Neural progenitor cell (in vitro differentiated cells): Measurements from ENCODE around the gene RNF39. TPM values are rescaled to one million over a fixed set of nuclear protein-coding genes. Genes with fewer than 3 reads are reported as not detected.

Experiments
- DNase-seq: peaks from one replicate; pipeline ENCODE4 v3.0.0-alpha.2; 2016; ENCODE audit warnings: low spot score
- H2AFZ ChIP-seq: fragments of 200-600 bp; sonication (generic); replicated peaks from 2 replicates; pipeline ENCODE4 v1.6.1; 2016; ENCODE audit warnings: antibody characterized with exemption
- H3F3A ChIP-seq: fragments of 200-600 bp; sonication (generic); 2 replicates; pipeline ENCODE4 v1.6.1; 2016; ENCODE audit warnings: antibody characterized with exemption, low read depth
- H3K27ac ChIP-seq: fragments of 200-600 bp; sonication (generic); 2 replicates; pipeline ENCODE4 v1.5.1; 2016; ENCODE audit warnings: mild to moderate bottlenecking
- H3K27me3 ChIP-seq: fragments of 200-600 bp; sonication (generic); 2 replicates; pipeline ENCODE4 v1.6.1; 2016; ENCODE audit warnings: mild to moderate bottlenecking, moderate library complexity
- H3K36me3 ChIP-seq: fragments of 200-600 bp; sonication (generic); 2 replicates; pipeline ENCODE4 v1.5.1; 2016
- H3K4me1 ChIP-seq: fragments of 200-600 bp; sonication (generic); 2 replicates; pipeline ENCODE4 v1.6.1; 2016; ENCODE audit warnings: mixed run types
- H3K4me2 ChIP-seq: fragments of 200-600 bp; sonication (generic); 2 replicates; pipeline ENCODE4 v1.6.1; 2016
- H3K4me3 ChIP-seq: fragments of 200-600 bp; sonication (generic); 2 replicates; pipeline ENCODE4 v1.5.1; 2016
- H3K79me2 ChIP-seq: fragments of 200-600 bp; sonication (generic); 2 replicates; pipeline ENCODE4 v1.6.1; 2016; ENCODE audit warnings: low read depth
- H3K9ac ChIP-seq: fragments of 200-600 bp; sonication (generic); 2 replicates; pipeline ENCODE4 v1.6.1; 2016
- H3K9me3 ChIP-seq: fragments of 200-600 bp; sonication (generic); 2 replicates; pipeline ENCODE4 v1.5.1; 2016; ENCODE audit warnings: low read depth
- H4K20me1 ChIP-seq: fragments of 200-600 bp; sonication (generic); 2 replicates; pipeline ENCODE4 v1.6.1; 2016; ENCODE audit warnings: low read depth
- H3K27ac Mint-ChIP-seq: 3 replicates; pipeline ENCODE4 v1.8.0; 2021; ENCODE audit warnings: mixed read lengths
- H3K27me3 Mint-ChIP-seq: 2 replicates; pipeline ENCODE4 v1.8.0; 2022; ENCODE audit warnings: low read depth, mild to moderate bottlenecking, inconsistent platforms, moderate library complexity, mixed read lengths; ENCODE audit not compliant: insufficient read depth
- H3K36me3 Mint-ChIP-seq: 3 replicates; pipeline ENCODE4 v1.8.0; 2021; ENCODE audit warnings: mixed read lengths
- H3K4me1 Mint-ChIP-seq: 3 replicates; pipeline ENCODE4 v1.8.0; 2021; ENCODE audit warnings: mixed read lengths
- H3K4me3 Mint-ChIP-seq: 3 replicates; pipeline ENCODE4 v1.8.0; 2021; ENCODE audit warnings: mild to moderate bottlenecking, moderate library complexity, mixed read lengths
- H3K9me3 Mint-ChIP-seq: 3 replicates; pipeline ENCODE4 v1.8.0; 2020; ENCODE audit warnings: mixed read lengths
- CTCF ChIP-seq: fragments of 200-600 bp; sonication (generic); IDR thresholded peaks from 2 replicates; pipeline ENCODE4 v1.5.1; 2017; ENCODE audit warnings: antibody characterized with exemption, mild to moderate bottlenecking
- EZH2 ChIP-seq: fragments of 200-600 bp; sonication (generic); IDR thresholded peaks from 2 replicates; pipeline ENCODE4 v1.6.1; 2017; ENCODE audit warnings: antibody characterized with exemption, mild to moderate bottlenecking, moderate library complexity
- EZH2phosphoT487 ChIP-seq: fragments of 200-600 bp; sonication (generic); IDR thresholded peaks from 2 replicates; pipeline ENCODE4 v1.6.1; 2017; ENCODE audit warnings: antibody characterized with exemption
- total RNA-seq: library from RNA; depleted of rRNA; stranded (reverse); fragments of >200 nt; gene quantifications from 2 replicates; pipeline ENCODE4 v1.2.3, GENCODE V29; 2015; ENCODE audit warnings: low replicate concordance

The RNF39 gene
- total RNA-seq, 1 donor from 2014 or later = not detected

GRCh38 chr6:30067460-30068139, 8.0 kb downstream of the RNF39 start:
- H3K79me2 ChIP-seq = peaks cover 8% of the 10 kb centered on the region
- no peak overlapping the region for H3K27ac ChIP-seq
- H3K4me3 ChIP-seq = peak overlapping the region; percentile 71
- H3K9me3 ChIP-seq = no peaks in the 10 kb centered on the region
- TF ChIP-seq CTCF (no peak), EZH2phosphoT487 (no peak), EZH2 (no peak)
- Mint-ChIP-seq H3K4me3 (peak overlapping the region; percentile 87), H3K4me1 (peaks cover 30% of the 10 kb centered on the region), H3K9me3 (peaks cover 8% of the 10 kb centered on the region), H3K27me3 (peaks cover 28% of the 10 kb centered on the region), H3K36me3 (peaks cover 20% of the 10 kb centered on the region), H3K27ac (peak overlapping the region; percentile 35)
- H2AFZ ChIP-seq = peak overlapping the region; percentile 81
- DNase-seq = peak; percentile 98
- H3K27me3 ChIP-seq = peaks cover 34% of the 10 kb centered on the region
- peaks cover 6% of the 10 kb centered on the region for H3K36me3 ChIP-seq
- no peak overlapping the region for H3K9ac ChIP-seq
- H4K20me1 ChIP-seq = no peaks in the 10 kb centered on the region
- peak overlapping the region; percentile 76 for H3K4me2 ChIP-seq
- peaks cover 21% of the 10 kb centered on the region for H3K4me1 ChIP-seq
- H3F3A ChIP-seq = peaks cover 20% of the 10 kb centered on the region

- Mint-ChIP-seq H3K36me3 (peaks cover 19% of the 10 kb centered on the region), H3K9me3 (peaks cover 3% of the 10 kb centered on the region), H3K27me3 (peaks cover 20% of the 10 kb centered on the region), H3K4me1 (peaks cover 33% of the 10 kb centered on the region), H3K27ac (peak within 1 kb of the TSS; percentile 35), H3K4me3 (peak within 1 kb of the TSS; percentile 87)
- Histone ChIP-seq H3K27me3 (peaks cover 26% of the 10 kb centered on the region), H3K4me2 (peak within 1 kb of the TSS; percentile 76), H3K79me2 (peaks cover 13% of the 10 kb centered on the region), H3K9ac (no peak within 1 kb of the TSS), H2AFZ (peak within 1 kb of the TSS; percentile 81), H3K27ac (no peak within 1 kb of the TSS), H4K20me1 (no peaks in the 10 kb centered on the region), H3K9me3 (no peaks in the 10 kb centered on the region), H3K36me3 (peaks cover 6% of the 10 kb centered on the region), H3K4me1 (peaks cover 21% of the 10 kb centered on the region), H3F3A (peaks cover 20% of the 10 kb centered on the region), H3K4me3 (peak within 1 kb of the TSS; percentile 71)
- peak; percentile 99 for DNase-seq
- TF ChIP-seq EZH2 (no peak), EZH2phosphoT487 (no peak), CTCF (no peak)
Measured at GRCh38 chr6:30066577-30067459, 8.8 kb downstream of the RNF39 start, which contains the start of gene PPP1R11. Gene PPP1R11 (plus strand): TSS chr6:30067198. CDS start chr6:30067411, 213 bp downstream.

DNA sequence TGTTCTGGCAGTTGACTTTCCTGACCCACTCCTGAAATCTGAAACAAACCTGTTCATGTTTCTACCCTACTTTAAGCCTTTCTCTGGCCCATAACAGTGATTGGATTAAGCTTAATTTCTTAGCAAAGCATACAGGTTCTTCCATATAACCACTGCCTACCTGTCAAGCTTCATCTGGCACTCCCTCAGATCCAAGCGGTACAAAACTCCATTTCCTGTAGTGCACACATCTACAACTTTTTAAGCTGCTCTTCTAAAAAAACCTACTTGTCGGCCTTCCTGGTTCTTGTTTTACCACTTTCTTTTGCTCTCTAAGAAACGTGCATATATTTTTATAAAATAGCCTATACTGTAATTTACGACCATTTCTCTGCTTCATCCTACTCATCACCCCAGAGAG, 9.5 kb downstream of the RNF39 start:
- H3K4me1 ChIP-seq = peaks cover 14% of the 10 kb centered on the region
- peaks cover 18% of the 10 kb centered on the region for H3K27me3 ChIP-seq
- peaks cover 15% of the 10 kb centered on the region for H3K79me2 ChIP-seq
- Mint-ChIP-seq H3K27ac (peak overlapping the region; percentile 35), H3K4me3 (peak overlapping the region; percentile 87), H3K27me3 (peaks cover 15% of the 10 kb centered on the region), H3K4me1 (peaks cover 33% of the 10 kb centered on the region), H3K36me3 (peaks cover 16% of the 10 kb centered on the region), H3K9me3 (no peaks in the 10 kb centered on the region)
- H3K9me3 ChIP-seq = no peaks in the 10 kb centered on the region
- H3K9ac ChIP-seq = no peak overlapping the region
- H4K20me1 ChIP-seq = no peaks in the 10 kb centered on the region
- peak overlapping the region; percentile 71 for H3K4me3 ChIP-seq
- no peak for TF ChIP-seq CTCF
- no peak for TF ChIP-seq EZH2phosphoT487
- TF ChIP-seq EZH2 = no peak
- no peak for DNase-seq
- H3K27ac ChIP-seq = no peak overlapping the region
- peaks cover 6% of the 10 kb centered on the region for H3K36me3 ChIP-seq
- H3K4me2 ChIP-seq = peak overlapping the region; percentile 76
- peaks cover 20% of the 10 kb centered on the region for H3F3A ChIP-seq
- peak overlapping the region; percentile 43 for H2AFZ ChIP-seq
